ENCODE measurements around the gene KNCN. TPM values are rescaled to one million over a fixed set of nuclear protein-coding genes. Genes with fewer than 3 reads are reported as not detected.

The KNCN gene
- total and polyA plus RNA-seq, 7 donors = not detected

DNA sequence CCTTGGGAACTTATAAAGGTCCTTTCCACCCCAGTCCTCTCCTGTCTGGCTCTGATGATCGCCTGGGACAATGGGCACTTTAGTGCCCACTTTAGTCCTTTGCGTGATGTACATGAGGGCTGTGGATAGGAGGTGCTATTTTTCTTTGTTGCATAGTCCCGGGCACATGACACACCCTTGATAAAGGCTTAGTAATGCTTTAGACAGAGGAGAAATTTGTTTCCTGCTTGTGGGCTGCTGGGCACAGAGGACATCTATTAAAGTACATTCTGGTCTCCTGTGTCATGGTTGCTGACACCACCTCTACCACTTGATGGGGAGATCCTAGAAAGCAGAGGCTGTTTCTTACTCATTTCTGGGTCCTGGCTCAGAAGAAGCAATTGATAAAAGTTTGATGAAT is 5.4 kb upstream of the KNCN start:
- no peak for DNase-seq
- WGBS, 2 donors = 23 to 63% methylated on average over 3 of the region's 3 CpGs
- no peak overlapping the region for H3K27ac ChIP-seq

DNA sequence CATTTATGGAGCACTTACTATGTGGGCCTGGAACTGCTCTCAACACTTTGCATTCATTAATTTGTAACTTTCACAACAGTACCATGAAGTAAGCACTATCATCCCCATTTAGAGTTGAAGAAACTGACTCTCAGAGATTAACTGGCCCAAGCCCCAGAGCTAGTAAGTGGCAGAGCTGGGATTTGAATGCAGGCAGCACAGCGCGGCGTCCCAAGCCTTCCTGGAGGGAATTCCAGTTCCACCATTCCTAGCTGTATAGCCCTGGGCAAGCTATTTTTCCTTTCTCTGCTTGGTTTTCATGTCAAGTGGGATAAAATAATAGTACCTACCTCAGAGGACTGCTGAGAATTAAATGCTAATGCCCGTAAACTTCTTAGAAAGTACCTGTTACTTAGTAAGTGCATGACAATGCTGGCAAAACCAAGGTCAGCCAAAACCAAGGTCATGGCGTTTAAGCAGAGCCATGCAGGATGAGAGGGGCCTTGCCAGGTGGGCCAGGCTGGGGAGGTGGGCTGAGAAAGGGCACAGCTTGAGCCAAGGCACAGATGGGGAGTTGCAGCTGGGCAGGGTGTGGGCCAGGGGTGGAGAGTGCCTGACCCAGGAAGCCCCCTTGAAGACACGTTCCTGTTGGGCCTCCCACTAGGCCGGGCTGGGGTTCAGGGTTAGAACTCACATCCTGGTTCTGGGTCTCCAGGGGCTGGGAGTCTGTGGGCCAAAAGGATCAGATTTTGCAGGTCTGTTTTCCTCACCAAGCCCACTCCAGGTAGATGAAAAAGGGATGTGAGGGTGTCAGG is 4.6 kb upstream of the KNCN start:
- no peak for TF ChIP-seq CTCF (IDR thresholded peaks at IDR 0.05)
- H3K36me3 ChIP-seq = peaks cover 0 to 36% (median 7%) of the 10 kb centered on the region in 4 donors
- H3K27me3 ChIP-seq = no peaks in the 10 kb centered on the region
- 83 to 91% methylated on average over 7 of the region's 7 CpGs for WGBS, 2 donors
- intact Hi-C loops (cut with DNase I) = no loop called here
- H3K4me3 ChIP-seq = no peak overlapping the region
- no peak overlapping the region for H3K27ac ChIP-seq
- H3K4me1 ChIP-seq = no peaks in the 10 kb centered on the region
- H3K9me3 ChIP-seq = no peaks in the 10 kb centered on the region
- DNase-seq = no peak

More for the DNA sequence above, 5.4 kb upstream of the KNCN start:
- H3K4me1 ChIP-seq = no peaks in the 10 kb centered on the region
- TF ChIP-seq POLR2AphosphoS5 (IDR thresholded peaks at IDR 0.05) = no peak
- TF ChIP-seq POLR2A (IDR thresholded peaks at IDR 0.05) = no peak
- no peak for TF ChIP-seq CTCF (IDR thresholded peaks at IDR 0.05)
- no peak for TF ChIP-seq EP300 (IDR thresholded peaks at IDR 0.05)
- no peaks in the 10 kb centered on the region for H3K9me3 ChIP-seq
- no peak overlapping the region for H3K4me3 ChIP-seq
- H3K36me3 ChIP-seq = peaks cover 0 to 44% (median 15%) of the 10 kb centered on the region in 4 donors
- H3K27me3 ChIP-seq = no peaks in the 10 kb centered on the region
- intact Hi-C loops (cut with DNase I) = no loop called here

- Histone ChIP-seq H3K4me1 (peaks cover 0 to under 1% (median 0%) of the 10 kb centered on the region in 4 donors), H3K36me3 (peaks cover 0 to 23% (median 3%) of the 10 kb centered on the region in 4 donors), H3K9me3 (no peaks in the 10 kb centered on the region), H3K27ac (no peak overlapping the region), H3K4me3 (no peak overlapping the region), H3K27me3 (no peaks in the 10 kb centered on the region)
- no peak for DNase-seq
- TF ChIP-seq POLR2A (IDR thresholded peaks at IDR 0.05) = no peak
- no peak for TF ChIP-seq POLR2AphosphoS5 (IDR thresholded peaks at IDR 0.05)
- no peak for TF ChIP-seq CTCF (IDR thresholded peaks at IDR 0.05)
- TF ChIP-seq EP300 (IDR thresholded peaks at IDR 0.05) = no peak
- intact Hi-C loops (cut with DNase I) = no loop called here
- WGBS, 2 donors = 88 to 90% methylated on average over 12 of the region's 12 CpGs
Measured at GRCh38 chr1:46554597-46555381, 3.3 kb upstream of the KNCN start.

GRCh38 chr1:46554236-46554596 is 2.8 kb upstream of the KNCN start:
- intact Hi-C loops (cut with DNase I) = no loop called here
- 91 to 93% methylated on average over 6 of the region's 6 CpGs for WGBS, 2 donors
- no peaks in the 10 kb centered on the region for H3K27me3 ChIP-seq
- no peaks in the 10 kb centered on the region for H3K9me3 ChIP-seq
- peaks cover 0 to 18% (median 3%) of the 10 kb centered on the region in 4 donors for H3K36me3 ChIP-seq
- DNase-seq = no peak
- H3K27ac ChIP-seq = no peak overlapping the region
- no peak for TF ChIP-seq CTCF (IDR thresholded peaks at IDR 0.05)
- TF ChIP-seq POLR2A (IDR thresholded peaks at IDR 0.05) = no peak
- TF ChIP-seq EP300 (IDR thresholded peaks at IDR 0.05) = no peak
- TF ChIP-seq POLR2AphosphoS5 (IDR thresholded peaks at IDR 0.05) = no peak
- no peak overlapping the region for H3K4me3 ChIP-seq
- peaks cover 0 to 5% (median 0%) of the 10 kb centered on the region in 4 donors for H3K4me1 ChIP-seq
